ENCODE measurements around the gene BAIAP2L1. TPM values are rescaled to one million over a fixed set of nuclear protein-coding genes. Genes with fewer than 3 reads are reported as not detected.

The BAIAP2L1 gene
- total RNA-seq, 2 donors from 2014 or later = 30.5 to 38.4 TPM

DNA sequence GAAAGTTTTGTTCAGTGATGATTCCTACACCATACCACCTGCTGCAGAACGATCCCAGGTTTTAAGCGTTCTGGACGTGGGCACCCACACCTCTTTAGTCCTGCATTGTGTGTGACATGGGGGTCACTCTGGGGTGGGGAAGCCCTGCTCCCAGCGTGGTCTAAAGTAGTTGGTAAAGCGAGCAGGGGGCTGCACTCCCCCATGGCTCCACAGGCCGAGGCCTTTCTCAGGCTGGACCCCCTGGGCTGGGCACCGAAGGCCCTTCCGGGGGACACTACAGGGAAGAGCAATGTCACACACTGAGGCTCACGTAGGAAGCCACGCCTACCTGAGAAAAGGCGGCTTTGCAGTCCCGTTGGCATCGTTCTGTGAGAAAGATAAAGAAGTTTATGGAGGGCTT is 107.1 kb downstream of the BAIAP2L1 start:
- no peaks in the 10 kb centered on the region for H3K27me3 ChIP-seq (ENCODE audit: control insufficient read depth, insufficient read depth, low read length, poor library complexity, severe bottlenecking)
- H3K27ac ChIP-seq (ENCODE audit: low read depth, low read length) = no peak overlapping the region
- no peaks in the 10 kb centered on the region for H3K4me1 ChIP-seq (ENCODE audit: control insufficient read depth, insufficient read depth, low read length)
- WGBS, 2 experiments (ENCODE audit: insufficient coverage in 1 of 2, insufficient read length in 1 of 2) = 94 to 95% methylated on average over 9 to 13 of the region's 13 CpGs
- no peak for DNase-seq
- TF ChIP-seq, protein P1, sequence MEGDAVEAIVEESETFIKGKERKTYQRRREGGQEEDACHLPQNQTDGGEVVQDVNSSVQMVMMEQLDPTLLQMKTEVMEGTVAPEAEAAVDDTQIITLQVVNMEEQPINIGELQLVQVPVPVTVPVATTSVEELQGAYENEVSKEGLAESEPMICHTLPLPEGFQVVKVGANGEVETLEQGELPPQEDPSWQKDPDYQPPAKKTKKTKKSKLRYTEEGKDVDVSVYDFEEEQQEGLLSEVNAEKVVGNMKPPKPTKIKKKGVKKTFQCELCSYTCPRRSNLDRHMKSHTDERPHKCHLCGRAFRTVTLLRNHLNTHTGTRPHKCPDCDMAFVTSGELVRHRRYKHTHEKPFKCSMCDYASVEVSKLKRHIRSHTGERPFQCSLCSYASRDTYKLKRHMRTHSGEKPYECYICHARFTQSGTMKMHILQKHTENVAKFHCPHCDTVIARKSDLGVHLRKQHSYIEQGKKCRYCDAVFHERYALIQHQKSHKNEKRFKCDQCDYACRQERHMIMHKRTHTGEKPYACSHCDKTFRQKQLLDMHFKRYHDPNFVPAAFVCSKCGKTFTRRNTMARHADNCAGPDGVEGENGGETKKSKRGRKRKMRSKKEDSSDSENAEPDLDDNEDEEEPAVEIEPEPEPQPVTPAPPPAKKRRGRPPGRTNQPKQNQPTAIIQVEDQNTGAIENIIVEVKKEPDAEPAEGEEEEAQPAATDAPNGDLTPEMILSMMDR (conservative IDR thresholded peaks at IDR 0.05) = no peak
- H3K9me3 Mint-ChIP-seq = no peaks in the 10 kb centered on the region
- no peaks in the 10 kb centered on the region for H3K4me1 Mint-ChIP-seq
- H3K9ac ChIP-seq (ENCODE audit: extremely low read depth, low read length, poor library complexity, severe bottlenecking) = no peak overlapping the region
- H3K36me3 ChIP-seq (ENCODE audit: control insufficient read depth, insufficient read depth, low read length) = peaks cover 42% of the 10 kb centered on the region
- no peak overlapping the region for H3K4me3 ChIP-seq (ENCODE audit: low read length)
- H3K4me3 Mint-ChIP-seq = no peak overlapping the region
- H3K9me3 ChIP-seq (ENCODE audit: control insufficient read depth, low read length) = no peaks in the 10 kb centered on the region
- H3K36me3 Mint-ChIP-seq (ENCODE audit: low read depth) = peaks cover 27% of the 10 kb centered on the region
- no peak overlapping the region for H3K27ac Mint-ChIP-seq
- H3K27me3 Mint-ChIP-seq (ENCODE audit: insufficient read depth) = no peaks in the 10 kb centered on the region

GRCh38 chr7:98293265-98293664 is 107.6 kb downstream of the BAIAP2L1 start:
- peaks cover 30% of the 10 kb centered on the region for H3K36me3 Mint-ChIP-seq (ENCODE audit: low read depth)
- Histone ChIP-seq H3K27me3 (ENCODE audit: control insufficient read depth, insufficient read depth, low read length, poor library complexity, severe bottlenecking) (no peaks in the 10 kb centered on the region), H3K9me3 (ENCODE audit: control insufficient read depth, low read length) (no peaks in the 10 kb centered on the region), H3K9ac (ENCODE audit: extremely low read depth, low read length, poor library complexity, severe bottlenecking) (no peak overlapping the region), H3K4me1 (ENCODE audit: control insufficient read depth, insufficient read depth, low read length) (no peaks in the 10 kb centered on the region), H3K4me3 (ENCODE audit: low read length) (no peak overlapping the region), H3K27ac (ENCODE audit: low read depth, low read length) (no peak overlapping the region), H3K36me3 (ENCODE audit: control insufficient read depth, insufficient read depth, low read length) (peaks cover 43% of the 10 kb centered on the region)
- no peak overlapping the region for H3K27ac Mint-ChIP-seq
- H3K4me1 Mint-ChIP-seq = no peaks in the 10 kb centered on the region
- no peak overlapping the region for H3K4me3 Mint-ChIP-seq
- 93 to 94% methylated on average over 17 of the region's 17 CpGs for WGBS, 2 experiments (ENCODE audit: insufficient coverage in 1 of 2, insufficient read length in 1 of 2)
- TF ChIP-seq, protein P1 (conservative IDR thresholded peaks at IDR 0.05) = no peak
- H3K9me3 Mint-ChIP-seq = no peaks in the 10 kb centered on the region
- no peaks in the 10 kb centered on the region for H3K27me3 Mint-ChIP-seq (ENCODE audit: insufficient read depth)
- DNase-seq = no peak

DNA sequence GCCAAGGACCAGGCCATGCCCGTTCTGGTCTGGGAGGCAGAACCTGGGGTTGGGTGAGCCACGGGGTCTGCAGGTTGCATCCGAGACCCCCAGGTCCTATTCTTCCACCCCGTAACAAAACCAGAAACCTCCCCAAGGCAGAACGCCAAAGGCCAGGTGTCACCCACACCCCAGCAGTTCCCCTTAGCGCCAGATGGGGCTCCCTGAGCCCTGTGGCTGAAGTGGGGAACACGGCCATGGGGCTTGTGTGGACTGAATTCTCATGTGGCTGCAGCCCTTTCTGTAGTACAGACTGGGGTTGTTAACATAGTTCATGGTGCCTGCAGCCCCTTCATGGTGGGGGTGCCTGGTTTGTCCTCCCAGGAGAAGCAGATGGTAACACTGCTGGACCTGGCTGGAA is 109.2 kb downstream of the BAIAP2L1 start:
- H3K27ac ChIP-seq (ENCODE audit: low read depth, low read length) = no peak overlapping the region

More for the DNA sequence above, 109.2 kb downstream of the BAIAP2L1 start:
- no peak overlapping the region for H3K27ac Mint-ChIP-seq
- H3K36me3 ChIP-seq (ENCODE audit: control insufficient read depth, insufficient read depth, low read length) = peaks cover 49% of the 10 kb centered on the region
- DNase-seq = no peak
- H3K4me3 Mint-ChIP-seq = no peak overlapping the region
- H3K9me3 Mint-ChIP-seq = no peaks in the 10 kb centered on the region
- TF ChIP-seq, protein P1 (conservative IDR thresholded peaks at IDR 0.05) = peak; percentile 48
- H3K4me1 Mint-ChIP-seq = no peaks in the 10 kb centered on the region
- WGBS, 2 experiments (ENCODE audit: insufficient coverage in 1 of 2, insufficient read length in 1 of 2) = 90 to 93% methylated on average over 2 to 7 of the region's 7 CpGs
- H3K4me3 ChIP-seq (ENCODE audit: low read length) = no peak overlapping the region
- H3K36me3 Mint-ChIP-seq (ENCODE audit: low read depth) = peaks cover 27% of the 10 kb centered on the region
- no peaks in the 10 kb centered on the region for H3K9me3 ChIP-seq (ENCODE audit: control insufficient read depth, low read length)
- no peaks in the 10 kb centered on the region for H3K4me1 ChIP-seq (ENCODE audit: control insufficient read depth, insufficient read depth, low read length)
- no peaks in the 10 kb centered on the region for H3K27me3 Mint-ChIP-seq (ENCODE audit: insufficient read depth)
- H3K9ac ChIP-seq (ENCODE audit: extremely low read depth, low read length, poor library complexity, severe bottlenecking) = no peak overlapping the region
- H3K27me3 ChIP-seq (ENCODE audit: control insufficient read depth, insufficient read depth, low read length, poor library complexity, severe bottlenecking) = no peaks in the 10 kb centered on the region
